ENCODE results near the gene SLC9A6. TPM values are rescaled to one million over a fixed set of nuclear protein-coding genes. Genes with fewer than 3 reads are reported as not detected.

The SLC9A6 gene
- total RNA-seq, 1 experiment from 2014 or later = 23.9 TPM

Other genes with a start within 250 kb of the SLC9A6 start
- gene CT45A3, start 217.2 kb upstream of the SLC9A6 start, total RNA-seq (2014; rRNA removed; shearing (Covaris generic)) = not detected in 2 replicates
- not detected in 2 replicates for gene CT45A5, start 199.9 kb upstream of the SLC9A6 start, total RNA-seq (2014; rRNA removed; shearing (Covaris generic))
- gene CT45A6, start 182.6 kb upstream of the SLC9A6 start, total RNA-seq (2014; rRNA removed; shearing (Covaris generic)) = not detected in 2 replicates
- gene CT45A2, start 165.4 kb upstream of the SLC9A6 start, total RNA-seq (2014; rRNA removed; shearing (Covaris generic)) = not detected in 2 replicates
- not detected in 2 replicates for gene CT45A7, start 148.2 kb upstream of the SLC9A6 start, total RNA-seq (2014; rRNA removed; shearing (Covaris generic))
- gene CT45A8, start 130.9 kb upstream of the SLC9A6 start, total RNA-seq (2014; rRNA removed; shearing (Covaris generic)) = not detected in 2 replicates
- gene CT45A9, start 113.6 kb upstream of the SLC9A6 start, total RNA-seq (2014; rRNA removed; shearing (Covaris generic)) = not detected in 2 replicates
- gene CT45A10, start 92.0 kb upstream of the SLC9A6 start, total RNA-seq (2014; rRNA removed; shearing (Covaris generic)) = not detected in 2 replicates
- gene SAGE1, start 91.7 kb upstream of the SLC9A6 start, total RNA-seq (2014; rRNA removed; shearing (Covaris generic)) = not detected in 2 replicates
- gene MMGT1, start 11.4 kb upstream of the SLC9A6 start, total RNA-seq (2014; rRNA removed; shearing (Covaris generic)) = 32.4 and 39.4 TPM in 2 replicates
- gene FHL1, start 162.1 kb downstream of the SLC9A6 start, total RNA-seq (2014; rRNA removed; shearing (Covaris generic)) = 104 and 117 TPM in 2 replicates